ENCODE measurements around the gene CARS1. TPM values are rescaled to one million over a fixed set of nuclear protein-coding genes. Genes with fewer than 3 reads are reported as not detected.
A peak's percentile ranks its signal among the peaks of the same experiment; 100 is the strongest.

Gene CARS1
- total and polyA plus RNA-seq, 2 experiments from 2014 or later: 72.9 to 95.9 TPM

- TF ChIP-seq ZNF331 (CRISPR knock-in tag; IDR thresholded peaks at IDR 0.05; ENCODE audit: low read depth): no peak
- no peak for TF ChIP-seq POLR2AphosphoS5 (IDR thresholded peaks at IDR 0.05; ENCODE audit: low read depth)
- TF ChIP-seq EZH2 (IDR thresholded peaks at IDR 0.05; ENCODE audit: low read depth, unreplicated experiment): no peak
- no peak for TF ChIP-seq JUNB (IDR thresholded peaks at IDR 0.05; ENCODE audit: unreplicated experiment)
These were observed 60.2 kb downstream of the CARS1 start (continued) for GRCh38 chr11:2996976-2997375.

DNA sequence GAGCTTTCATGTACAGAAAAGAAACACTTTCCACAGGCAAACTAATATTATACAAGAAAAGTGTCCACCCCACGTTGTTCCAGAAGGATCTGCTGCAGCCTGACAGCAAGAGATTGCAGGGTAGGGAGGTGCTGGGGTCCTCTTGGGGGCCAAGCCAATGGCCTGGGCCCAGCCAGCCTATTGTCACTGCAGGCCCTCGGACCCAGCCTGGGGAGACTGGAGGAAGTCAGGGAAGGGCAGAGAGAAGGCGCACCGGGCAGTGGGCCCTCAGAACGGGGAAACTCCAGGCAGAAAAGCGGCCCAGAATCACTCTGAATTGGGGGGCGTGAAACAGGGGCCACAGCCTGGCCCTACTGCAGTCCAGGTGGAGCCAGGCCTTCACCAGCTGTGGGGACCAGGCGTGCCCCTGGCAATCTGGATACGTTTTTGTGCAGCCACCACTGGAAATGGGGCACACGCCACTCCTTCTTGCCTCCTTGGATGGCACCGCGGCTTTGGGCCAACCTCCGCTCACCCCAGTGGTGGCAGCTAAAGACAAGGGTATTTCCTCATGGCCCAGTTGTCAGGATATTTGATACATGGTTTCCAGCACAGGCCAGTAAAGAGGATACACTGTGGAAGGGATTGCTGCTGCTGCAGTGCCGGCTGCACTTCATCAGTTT, 61.2 kb downstream of the CARS1 start:
- H3K4me2 ChIP-seq: no peak overlapping the region
- peaks cover 19% of the 10 kb centered on the region for H3F3A ChIP-seq (replicated peaks; ENCODE audit: low read depth)
- DNase-seq (ENCODE audit: low spot score) (peak; percentile 28), ATAC-seq (no peak)
- peaks cover 20% of the 10 kb centered on the region for H3K36me3 Mint-ChIP-seq (ENCODE audit: low read depth)
- peaks cover 11% of the 10 kb centered on the region for H3K27me3 Mint-ChIP-seq (ENCODE audit: insufficient read depth, low read depth, poor library complexity)
- no peak overlapping the region for H3K27ac ChIP-seq (ENCODE audit: low read depth)
- H3K9me2 ChIP-seq (ENCODE audit: insufficient read depth): no peaks in the 10 kb centered on the region
- no peak overlapping the region for H3K27ac Mint-ChIP-seq
- H4K20me1 ChIP-seq (replicated peaks; ENCODE audit: insufficient read depth): peaks cover 6% of the 10 kb centered on the region
- TF ChIP-seq ZNF114 (CRISPR knock-in tag; IDR thresholded peaks at IDR 0.05) (no peak), ETS1 (IDR thresholded peaks at IDR 0.05) (no peak), JUNB (IDR thresholded peaks at IDR 0.05; ENCODE audit: unreplicated experiment) (no peak), STAT1 (IDR thresholded peaks at IDR 0.05; ENCODE audit: unreplicated experiment) (no peak), POLR2AphosphoS5 (IDR thresholded peaks at IDR 0.05; ENCODE audit: low read depth) (no peak), EZH2 (IDR thresholded peaks at IDR 0.05; ENCODE audit: low read depth, unreplicated experiment) (no peak), CTCF (conservative IDR thresholded peaks at IDR 0.05; ENCODE audit: low read depth in 2 of 2) (no peak), ZNF331 (CRISPR knock-in tag; IDR thresholded peaks at IDR 0.05; ENCODE audit: low read depth) (no peak), CREB1 (CRISPR knock-in tag; IDR thresholded peaks at IDR 0.05; ENCODE audit: low read depth) (no peak), ZNF462 (CRISPR knock-in tag; IDR thresholded peaks at IDR 0.05) (no peak)
- TF ChIP-seq, protein P1, sequence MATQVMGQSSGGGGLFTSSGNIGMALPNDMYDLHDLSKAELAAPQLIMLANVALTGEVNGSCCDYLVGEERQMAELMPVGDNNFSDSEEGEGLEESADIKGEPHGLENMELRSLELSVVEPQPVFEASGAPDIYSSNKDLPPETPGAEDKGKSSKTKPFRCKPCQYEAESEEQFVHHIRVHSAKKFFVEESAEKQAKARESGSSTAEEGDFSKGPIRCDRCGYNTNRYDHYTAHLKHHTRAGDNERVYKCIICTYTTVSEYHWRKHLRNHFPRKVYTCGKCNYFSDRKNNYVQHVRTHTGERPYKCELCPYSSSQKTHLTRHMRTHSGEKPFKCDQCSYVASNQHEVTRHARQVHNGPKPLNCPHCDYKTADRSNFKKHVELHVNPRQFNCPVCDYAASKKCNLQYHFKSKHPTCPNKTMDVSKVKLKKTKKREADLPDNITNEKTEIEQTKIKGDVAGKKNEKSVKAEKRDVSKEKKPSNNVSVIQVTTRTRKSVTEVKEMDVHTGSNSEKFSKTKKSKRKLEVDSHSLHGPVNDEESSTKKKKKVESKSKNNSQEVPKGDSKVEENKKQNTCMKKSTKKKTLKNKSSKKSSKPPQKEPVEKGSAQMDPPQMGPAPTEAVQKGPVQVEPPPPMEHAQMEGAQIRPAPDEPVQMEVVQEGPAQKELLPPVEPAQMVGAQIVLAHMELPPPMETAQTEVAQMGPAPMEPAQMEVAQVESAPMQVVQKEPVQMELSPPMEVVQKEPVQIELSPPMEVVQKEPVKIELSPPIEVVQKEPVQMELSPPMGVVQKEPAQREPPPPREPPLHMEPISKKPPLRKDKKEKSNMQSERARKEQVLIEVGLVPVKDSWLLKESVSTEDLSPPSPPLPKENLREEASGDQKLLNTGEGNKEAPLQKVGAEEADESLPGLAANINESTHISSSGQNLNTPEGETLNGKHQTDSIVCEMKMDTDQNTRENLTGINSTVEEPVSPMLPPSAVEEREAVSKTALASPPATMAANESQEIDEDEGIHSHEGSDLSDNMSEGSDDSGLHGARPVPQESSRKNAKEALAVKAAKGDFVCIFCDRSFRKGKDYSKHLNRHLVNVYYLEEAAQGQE (IDR thresholded peaks at IDR 0.05; ENCODE audit: unreplicated experiment): no peak
- no peak overlapping the region for H2AFZ ChIP-seq
- H3K27me3 ChIP-seq (ENCODE audit: insufficient read depth): no peaks in the 10 kb centered on the region
- H3K79me2 ChIP-seq (replicated peaks; ENCODE audit: insufficient read depth): peaks cover 7% of the 10 kb centered on the region
- H3K4me3 Mint-ChIP-seq: no peak overlapping the region
- H3K9me3 Mint-ChIP-seq: no peaks in the 10 kb centered on the region
- peaks cover 3% of the 10 kb centered on the region for H3K36me3 ChIP-seq (ENCODE audit: insufficient read depth)
- H3K4me1 ChIP-seq (ENCODE audit: insufficient read depth): peaks cover 8% of the 10 kb centered on the region
- H3K4me3 ChIP-seq: no peak overlapping the region
- peaks cover 3% of the 10 kb centered on the region for H3K4me1 Mint-ChIP-seq

Data from GM23338 (cell line).